Measurements from ENCODE around the gene ANKRD13A. TPM values are rescaled to one million over a fixed set of nuclear protein-coding genes. Genes with fewer than 3 reads are reported as not detected.
"Not testable (repeated sequence)": the region's sequence is repeated elsewhere in the genome, so short reads cannot be mapped to it uniquely, and the experiment has no call there.

Gene ANKRD13A
- total and polyA plus RNA-seq, 2 donors (not counting 3 experiments of a cell fraction or from before 2014, with no cell fraction given): 37.0 to 43.9 TPM

- dilution Hi-C loops (cut with MboI; ENCODE audit: extremely low pct_ligation_motif_present, low sequenced_read_pairs) (no loop called here), intact Hi-C loops (cut with micrococcal nuclease) (no loop called here)
Measured at GRCh38 chr12:110084314-110085015, 85.2 kb downstream of the ANKRD13A start.

GRCh38 chr12:110088216-110088615 lies 89.0 kb downstream of the ANKRD13A start:
- not testable (repeated sequence) for H3K27ac ChIP-seq (ENCODE audit: insufficient read depth, low read depth, low read length)

More at GRCh38 chr12:110084314-110085015, 85.2 kb downstream of the ANKRD13A start:
- Histone ChIP-seq H3K4me3 (replicated peaks in 1 of 3; ENCODE audit: insufficient read depth in 1 of 3, low read depth in 1 of 3, low read length in 3 of 3) (no peak overlapping the region), H3K79me2 (ENCODE audit: control insufficient read depth, insufficient read depth, low read length) (no peaks in the 10 kb centered on the region), H3K4me2 (ENCODE audit: insufficient read depth, low read length) (no peak overlapping the region), H3K27me3 (ENCODE audit: control insufficient read depth in 2 of 2, insufficient read depth in 2 of 2, low read length in 2 of 2) (peaks cover 3 to 9% of the 10 kb centered on the region in 2 experiments), H3K9me3 (replicated peaks; ENCODE audit: control insufficient read depth, insufficient read depth, low read length) (no peaks in the 10 kb centered on the region), H3K9ac (replicated peaks; ENCODE audit: extremely low read depth, insufficient read depth, low read length) (no peak overlapping the region), H3K27ac (ENCODE audit: insufficient read depth, low read depth, low read length) (no peak overlapping the region), H3K4me1 (ENCODE audit: control insufficient read depth, extremely low read depth, insufficient read depth, low read length) (no peaks in the 10 kb centered on the region), H3K9me1 (replicated peaks; ENCODE audit: control insufficient read depth, extremely low read depth, insufficient read depth, low read length) (no peaks in the 10 kb centered on the region), H4K20me1 (replicated peaks; ENCODE audit: control insufficient read depth, extremely low read depth, insufficient read depth, low read length) (no peaks in the 10 kb centered on the region), H2AFZ (ENCODE audit: low read depth, low read length) (no peak overlapping the region), H3K36me3 (ENCODE audit: control insufficient read depth in 2 of 2, extremely low read depth in 1 of 2, insufficient read depth in 2 of 2, low read length in 2 of 2) (no peaks in the 10 kb centered on the region)
- no TSS peak for BruUV-seq (replicated peaks)
- FAIRE-seq: no peak
- CTCF ChIA-PET: no interaction called here
- POLR2A ChIA-PET: no interaction called here
- DNase-seq (ENCODE audit: low read depth, low spot score): no peak
- TF ChIP-seq MAX (IDR thresholded peaks at IDR 0.05; ENCODE audit: insufficient read depth, insufficient read length) (no peak), MYC (IDR thresholded peaks at IDR 0.05; ENCODE audit: low read depth, low read length) (no peak), FOS (IDR thresholded peaks at IDR 0.05; ENCODE audit: borderline replicate concordance, insufficient read depth, low read length) (no peak), POLR2AphosphoS5 (IDR thresholded peaks at IDR 0.05; ENCODE audit: insufficient read depth, low read depth, low read length) (no peak), POLR2A (IDR thresholded peaks at IDR 0.05; ENCODE audit: low read depth, low read length) (no peak), JUN (IDR thresholded peaks at IDR 0.05; ENCODE audit: borderline replicate concordance, insufficient read depth, insufficient read length, low read depth) (no peak), EZH2 (IDR thresholded peaks at IDR 0.05; ENCODE audit: borderline replicate concordance, low read depth, low read length, severe bottlenecking) (no peak), CTCF (IDR thresholded peaks at IDR 0.05; ENCODE audit: extremely low read depth in 1 of 2, insufficient read depth in 1 of 2, low read depth in 1 of 2, low read length in 2 of 2) (no peak), GATA2 (IDR thresholded peaks at IDR 0.05; ENCODE audit: insufficient read depth, insufficient read length, low read depth, low read length) (no peak)

More at GRCh38 chr12:110088216-110088615, 89.0 kb downstream of the ANKRD13A start:
- DNase-seq (ENCODE audit: low read depth, low spot score); CTCF ChIA-PET; POLR2A ChIA-PET; H4K20me1 ChIP-seq (replicated peaks; ENCODE audit: control insufficient read depth, extremely low read depth, insufficient read depth, low read length); H3K36me3 ChIP-seq (ENCODE audit: control insufficient read depth in 2 of 2, extremely low read depth in 1 of 2, insufficient read depth in 2 of 2, low read length in 2 of 2); intact Hi-C loops (cut with micrococcal nuclease); BruUV-seq (replicated peaks); H3K79me2 ChIP-seq (ENCODE audit: control insufficient read depth, insufficient read depth, low read length); H3K4me3 ChIP-seq (replicated peaks in 1 of 3; ENCODE audit: insufficient read depth in 1 of 3, low read depth in 1 of 3, low read length in 3 of 3); H3K9me1 ChIP-seq (replicated peaks; ENCODE audit: control insufficient read depth, extremely low read depth, insufficient read depth, low read length); H2AFZ ChIP-seq (ENCODE audit: low read depth, low read length); H3K4me2 ChIP-seq (ENCODE audit: insufficient read depth, low read length); H3K4me1 ChIP-seq (ENCODE audit: control insufficient read depth, extremely low read depth, insufficient read depth, low read length); H3K9me3 ChIP-seq (replicated peaks; ENCODE audit: control insufficient read depth, insufficient read depth, low read length); FAIRE-seq; H3K9ac ChIP-seq (replicated peaks; ENCODE audit: extremely low read depth, insufficient read depth, low read length); dilution Hi-C loops (cut with MboI; ENCODE audit: extremely low pct_ligation_motif_present, low sequenced_read_pairs): not testable (repeated sequence)
- H3K27me3 ChIP-seq (ENCODE audit: control insufficient read depth in 2 of 2, insufficient read depth in 2 of 2, low read length in 2 of 2): peaks cover 10 to 19% of the 10 kb centered on the region in 2 experiments
